DOHH2 (cell line): ENCODE data around the gene SV2B.

Experiments used
- EZH2phosphoT487 ChIP-seq: fragments of 200-600 bp; sonication (generic); IDR thresholded peaks from 2 replicates; pipeline ENCODE4 v1.6.1; 2017; ENCODE audit warnings: borderline replicate concordance, mild to moderate bottlenecking, antibody characterized with exemption, low read length, moderate library complexity, mixed read lengths
- TF ChIP-seq, protein P1 (sequence below): fragments of 200-600 bp; sonication (generic); IDR thresholded peaks from one replicate; pipeline ENCODE4 v1.5.1; 2014; ENCODE audit warnings: antibody characterized with exemption, mild to moderate bottlenecking, low read depth, low read length; ENCODE audit not compliant: poor library complexity, severe bottlenecking

DNA sequence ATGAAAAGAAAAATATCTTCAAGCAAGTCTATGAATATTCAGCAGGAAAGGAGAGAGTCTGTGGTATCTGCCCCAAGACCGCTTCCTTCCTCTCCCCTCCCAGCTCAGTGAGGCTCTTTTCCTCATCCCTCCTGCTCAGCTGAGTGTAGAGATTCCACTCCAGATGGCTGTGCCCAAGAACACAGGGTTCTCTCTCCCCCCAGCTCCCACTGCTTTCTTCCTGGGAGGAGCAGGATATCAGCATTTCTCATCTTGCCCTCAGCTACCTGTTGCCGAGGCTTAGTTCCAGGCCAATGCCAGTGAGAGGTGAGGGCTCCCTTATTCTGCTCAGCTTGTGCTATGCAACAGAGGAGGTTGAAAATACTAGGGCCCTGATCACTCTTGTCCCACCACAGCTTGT, 211.9 kb downstream of the SV2B start:
- TF ChIP-seq, protein P1, sequence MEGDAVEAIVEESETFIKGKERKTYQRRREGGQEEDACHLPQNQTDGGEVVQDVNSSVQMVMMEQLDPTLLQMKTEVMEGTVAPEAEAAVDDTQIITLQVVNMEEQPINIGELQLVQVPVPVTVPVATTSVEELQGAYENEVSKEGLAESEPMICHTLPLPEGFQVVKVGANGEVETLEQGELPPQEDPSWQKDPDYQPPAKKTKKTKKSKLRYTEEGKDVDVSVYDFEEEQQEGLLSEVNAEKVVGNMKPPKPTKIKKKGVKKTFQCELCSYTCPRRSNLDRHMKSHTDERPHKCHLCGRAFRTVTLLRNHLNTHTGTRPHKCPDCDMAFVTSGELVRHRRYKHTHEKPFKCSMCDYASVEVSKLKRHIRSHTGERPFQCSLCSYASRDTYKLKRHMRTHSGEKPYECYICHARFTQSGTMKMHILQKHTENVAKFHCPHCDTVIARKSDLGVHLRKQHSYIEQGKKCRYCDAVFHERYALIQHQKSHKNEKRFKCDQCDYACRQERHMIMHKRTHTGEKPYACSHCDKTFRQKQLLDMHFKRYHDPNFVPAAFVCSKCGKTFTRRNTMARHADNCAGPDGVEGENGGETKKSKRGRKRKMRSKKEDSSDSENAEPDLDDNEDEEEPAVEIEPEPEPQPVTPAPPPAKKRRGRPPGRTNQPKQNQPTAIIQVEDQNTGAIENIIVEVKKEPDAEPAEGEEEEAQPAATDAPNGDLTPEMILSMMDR: no peak
- TF ChIP-seq EZH2phosphoT487: no peak
